ENCODE data around the gene INCA1. TPM values are rescaled to one million over a fixed set of nuclear protein-coding genes. Genes with fewer than 3 reads are reported as not detected.
A peak's percentile ranks its signal among the peaks of the same experiment; 100 is the strongest.

INCA1 gene
- total and polyA plus RNA-seq, 3 donors from 2014 or later: 32.6 to 64.4 (median 53.0) TPM

DNA sequence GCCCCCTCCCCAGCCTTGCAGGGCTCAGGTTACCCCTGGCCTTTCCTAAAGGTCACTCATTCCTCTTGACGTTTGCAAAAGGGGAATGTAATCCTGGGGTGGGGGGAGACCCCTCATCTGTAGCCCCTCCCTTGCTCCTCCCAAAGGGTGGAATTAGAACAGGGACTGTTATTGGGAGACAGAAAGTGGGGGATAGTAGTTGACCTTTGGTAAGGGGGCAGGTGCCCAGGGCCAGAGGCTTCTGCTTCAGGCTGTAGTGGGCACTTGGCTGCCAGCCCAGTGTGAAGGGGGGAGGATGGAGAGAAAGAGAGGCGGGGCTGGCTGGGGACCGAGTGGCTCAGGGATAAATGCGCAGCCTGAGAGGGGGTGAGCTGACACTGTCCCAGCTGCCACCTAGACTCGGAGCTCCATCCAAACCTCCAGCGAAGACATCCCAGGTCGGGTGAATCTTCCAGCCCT, 46.5 kb downstream of the INCA1 start, which contains the start of gene ENO3:
Gene ENO3, plus strand, starts transcription at position 374 of the 459 bp plus-strand sequence. CDS start 711 bp downstream, outside the sequence.
- Histone ChIP-seq H3K4me1 (peaks cover 14% of the 10 kb centered on the region), H3K27me3 (no peaks in the 10 kb centered on the region), H3K4me3 (peak within 1 kb of the TSS; percentile 90 to 99), H3K36me3 (ENCODE audit: low read depth, missing control alignments) (no peaks in the 10 kb centered on the region), H3K27ac (peak within 1 kb of the TSS in 1 of 2 donors; percentile 91), H3K9me3 (no peaks in the 10 kb centered on the region)
- no peak for TF ChIP-seq POLR2A (IDR thresholded peaks at IDR 0.05)
- TF ChIP-seq, protein P1, sequence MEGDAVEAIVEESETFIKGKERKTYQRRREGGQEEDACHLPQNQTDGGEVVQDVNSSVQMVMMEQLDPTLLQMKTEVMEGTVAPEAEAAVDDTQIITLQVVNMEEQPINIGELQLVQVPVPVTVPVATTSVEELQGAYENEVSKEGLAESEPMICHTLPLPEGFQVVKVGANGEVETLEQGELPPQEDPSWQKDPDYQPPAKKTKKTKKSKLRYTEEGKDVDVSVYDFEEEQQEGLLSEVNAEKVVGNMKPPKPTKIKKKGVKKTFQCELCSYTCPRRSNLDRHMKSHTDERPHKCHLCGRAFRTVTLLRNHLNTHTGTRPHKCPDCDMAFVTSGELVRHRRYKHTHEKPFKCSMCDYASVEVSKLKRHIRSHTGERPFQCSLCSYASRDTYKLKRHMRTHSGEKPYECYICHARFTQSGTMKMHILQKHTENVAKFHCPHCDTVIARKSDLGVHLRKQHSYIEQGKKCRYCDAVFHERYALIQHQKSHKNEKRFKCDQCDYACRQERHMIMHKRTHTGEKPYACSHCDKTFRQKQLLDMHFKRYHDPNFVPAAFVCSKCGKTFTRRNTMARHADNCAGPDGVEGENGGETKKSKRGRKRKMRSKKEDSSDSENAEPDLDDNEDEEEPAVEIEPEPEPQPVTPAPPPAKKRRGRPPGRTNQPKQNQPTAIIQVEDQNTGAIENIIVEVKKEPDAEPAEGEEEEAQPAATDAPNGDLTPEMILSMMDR (IDR thresholded peaks at IDR 0.05): no peak
- intact Hi-C loops (cut with DNase I; ENCODE audit: low total_unique reads): no loop called here
- DNase-seq: no peak
- WGBS, 2 donors: 30 to 31% methylated on average over 7 of the region's 7 CpGs

- no peak for TF ChIP-seq POLR2A (IDR thresholded peaks at IDR 0.05)
- TF ChIP-seq, protein P1 (IDR thresholded peaks at IDR 0.05): no peak
- no peaks in the 10 kb centered on the region for H3K36me3 ChIP-seq (ENCODE audit: low read depth, missing control alignments)
- peaks cover 17% of the 10 kb centered on the region for H3K4me1 ChIP-seq
- no peak for DNase-seq
- peak overlapping the region in 1 of 2 donors; percentile 91 for H3K27ac ChIP-seq
- intact Hi-C loops (cut with DNase I; ENCODE audit: low total_unique reads): no loop called here
- no peaks in the 10 kb centered on the region for H3K9me3 ChIP-seq
- H3K4me3 ChIP-seq: peak overlapping the region; percentile 90 to 99
- no peaks in the 10 kb centered on the region for H3K27me3 ChIP-seq
- WGBS, 2 donors: 11 to 20% methylated on average over 19 to 26 of the region's 52 CpGs
Measured at GRCh38 chr17:4950075-4950745, 47.1 kb downstream of the INCA1 start.

GRCh38 chr17:4949321-4950074, 47.8 kb downstream of the INCA1 start:
- peak overlapping the region; percentile 82 to 91 for H3K27ac ChIP-seq
- no peaks in the 10 kb centered on the region for H3K9me3 ChIP-seq
- TF ChIP-seq, protein P1 (IDR thresholded peaks at IDR 0.05): no peak
- TF ChIP-seq POLR2A (IDR thresholded peaks at IDR 0.05): no peak
- intact Hi-C loops (cut with DNase I; ENCODE audit: low total_unique reads): no loop called here
- H3K27me3 ChIP-seq: no peaks in the 10 kb centered on the region
- peaks cover 20% of the 10 kb centered on the region for H3K4me1 ChIP-seq
- DNase-seq: peak; percentile 70
- H3K4me3 ChIP-seq: peak overlapping the region; percentile 90 to 99
- no peaks in the 10 kb centered on the region for H3K36me3 ChIP-seq (ENCODE audit: low read depth, missing control alignments)
- WGBS, 2 donors: 0 to 2% methylated on average over 10 to 55 of the region's 75 CpGs

DNA sequence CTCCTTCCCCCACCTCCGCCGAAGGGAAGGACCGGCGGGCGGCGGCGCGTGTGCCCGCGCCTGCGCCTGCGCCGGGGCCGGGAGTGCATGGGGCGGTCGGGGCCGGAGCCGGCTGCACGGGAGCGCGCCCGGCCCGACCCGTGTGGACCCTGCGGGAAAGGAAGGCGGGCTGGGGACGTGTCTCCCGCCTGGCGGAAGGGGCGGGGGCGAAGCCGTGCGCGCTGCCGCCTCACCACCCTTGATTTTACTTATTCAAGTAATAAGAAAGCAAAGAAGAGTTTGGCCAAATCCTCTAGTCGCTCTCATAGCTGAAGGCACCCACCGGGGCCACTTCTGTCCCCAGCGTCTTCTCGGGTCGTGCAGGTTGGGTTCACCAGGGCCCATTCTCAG, 48.4 kb downstream of the INCA1 start:
- TF ChIP-seq, protein P1 (IDR thresholded peaks at IDR 0.05): no peak
- intact Hi-C loops (cut with DNase I; ENCODE audit: low total_unique reads): no loop called here
- WGBS, 2 donors: 0 to 1% methylated on average over 19 to 40 of the region's 40 CpGs

More for the DNA sequence above, 48.4 kb downstream of the INCA1 start:
- peak overlapping the region; percentile 90 to 99 for H3K4me3 ChIP-seq
- H3K27ac ChIP-seq: peak overlapping the region; percentile 82 to 91
- H3K36me3 ChIP-seq (ENCODE audit: low read depth, missing control alignments): no peaks in the 10 kb centered on the region
- no peaks in the 10 kb centered on the region for H3K27me3 ChIP-seq
- peaks cover 20% of the 10 kb centered on the region for H3K4me1 ChIP-seq
- no peaks in the 10 kb centered on the region for H3K9me3 ChIP-seq
- DNase-seq: peak; percentile 76

Measured in testis (tissue), 3 donors.